ENCODE data around the gene CPXM2. TPM values are rescaled to one million over a fixed set of nuclear protein-coding genes. Genes with fewer than 3 reads are reported as not detected.

The CPXM2 gene
- polyA plus RNA-seq, 1 of the 3 experiments (the other 2 are of a cell fraction): not detected

DNA sequence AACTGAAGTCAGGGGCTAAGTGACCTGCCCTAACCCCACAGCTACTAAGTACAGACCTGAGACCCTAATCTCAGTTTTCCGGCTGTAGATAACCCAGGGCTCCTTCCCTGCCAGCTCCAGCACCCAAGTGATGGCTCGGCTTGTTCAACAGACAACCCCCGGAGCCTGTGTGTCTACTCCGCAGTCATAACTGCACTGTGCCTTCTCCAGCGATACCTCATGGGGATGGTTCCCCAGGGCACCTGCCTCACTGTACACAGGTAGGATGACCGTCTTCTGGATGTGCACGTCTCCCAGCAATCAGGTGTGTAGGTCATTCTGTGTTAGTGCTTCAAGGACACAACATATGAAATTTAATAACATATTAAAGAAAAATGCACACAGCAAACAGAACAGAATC lies 37.1 kb downstream of the CPXM2 start:
- CTCF ChIA-PET: no interaction called here
- no peak for TF ChIP-seq MXI1 (IDR thresholded peaks at IDR 0.05; ENCODE audit: low read depth, low read length)
- TF ChIP-seq FOXM1 (IDR thresholded peaks at IDR 0.05; ENCODE audit: low read depth): no peak
- TF ChIP-seq NFIC (IDR thresholded peaks at IDR 0.05; ENCODE audit: borderline replicate concordance): no peak
- no peak for TF ChIP-seq RCOR1 (IDR thresholded peaks at IDR 0.05; ENCODE audit: low read length)
- no peak for TF ChIP-seq RFX5 (IDR thresholded peaks at IDR 0.05; ENCODE audit: low read length)
- no peak for TF ChIP-seq EZH2phosphoT487 (IDR thresholded peaks at IDR 0.05; ENCODE audit: borderline replicate concordance, low read depth)
- TF ChIP-seq TAF1 (IDR thresholded peaks at IDR 0.05; ENCODE audit: borderline replicate concordance, low read depth, low read length): no peak
- TF ChIP-seq SMC3 (IDR thresholded peaks at IDR 0.05; ENCODE audit: low read depth, low read length): no peak
- no peak for TF ChIP-seq EP300 (IDR thresholded peaks at IDR 0.05; ENCODE audit: borderline replicate concordance in 1 of 2, low read depth in 1 of 2, low read length in 1 of 2)
- TF ChIP-seq YY1 (IDR thresholded peaks at IDR 0.05; ENCODE audit: low read depth): no peak
- TF ChIP-seq FOXJ3 (CRISPR knock-in tag; IDR thresholded peaks at IDR 0.05): no peak
- TF ChIP-seq JUND (IDR thresholded peaks at IDR 0.05): no peak
- TF ChIP-seq FOSL2 (IDR thresholded peaks at IDR 0.05; ENCODE audit: borderline replicate concordance, low read depth): no peak
- TF ChIP-seq, protein P1, sequence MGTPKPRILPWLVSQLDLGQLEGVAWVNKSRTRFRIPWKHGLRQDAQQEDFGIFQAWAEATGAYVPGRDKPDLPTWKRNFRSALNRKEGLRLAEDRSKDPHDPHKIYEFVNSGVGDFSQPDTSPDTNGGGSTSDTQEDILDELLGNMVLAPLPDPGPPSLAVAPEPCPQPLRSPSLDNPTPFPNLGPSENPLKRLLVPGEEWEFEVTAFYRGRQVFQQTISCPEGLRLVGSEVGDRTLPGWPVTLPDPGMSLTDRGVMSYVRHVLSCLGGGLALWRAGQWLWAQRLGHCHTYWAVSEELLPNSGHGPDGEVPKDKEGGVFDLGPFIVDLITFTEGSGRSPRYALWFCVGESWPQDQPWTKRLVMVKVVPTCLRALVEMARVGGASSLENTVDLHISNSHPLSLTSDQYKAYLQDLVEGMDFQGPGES (IDR thresholded peaks at IDR 0.05; ENCODE audit: low read depth, low read length): no peak
- TF ChIP-seq USF1 (IDR thresholded peaks at IDR 0.05; ENCODE audit: borderline replicate concordance, low read depth): no peak
- no peak for TF ChIP-seq REST (IDR thresholded peaks at IDR 0.05; ENCODE audit: low read depth, low read length)
- TF ChIP-seq MAX (IDR thresholded peaks at IDR 0.05; ENCODE audit: low read depth): no peak

More for the DNA sequence above, 37.1 kb downstream of the CPXM2 start:
- H3K9me3 ChIP-seq: no peaks in the 10 kb centered on the region
- H3K4me1 ChIP-seq (ENCODE audit: control insufficient read depth in 1 of 2, insufficient read depth in 2 of 2, low read depth in 1 of 2, low read length in 1 of 2): no peaks in the 10 kb centered on the region
- H3K9ac ChIP-seq: no peak overlapping the region
- no peak for DNase-seq
- H4K20me1 ChIP-seq (ENCODE audit: insufficient read depth): no peaks in the 10 kb centered on the region
- H3K4me2 ChIP-seq: no peak overlapping the region
- no peak overlapping the region for H2AFZ ChIP-seq (ENCODE audit: low read depth)
- H3K4me3 ChIP-seq (ENCODE audit: low read depth in 2 of 2, low read length in 1 of 2): no peak overlapping the region
- WGBS (ENCODE audit: low lambda C conversion rate): 59% methylated on average over 6 of the region's 7 CpGs
- no peak overlapping the region for H3K27ac ChIP-seq (ENCODE audit: low read depth in 2 of 2, low read length in 1 of 2)
- no peaks in the 10 kb centered on the region for H3K9me2 ChIP-seq
- H3K36me3 ChIP-seq (replicated peaks in 1 of 2; ENCODE audit: control insufficient read depth in 1 of 2, insufficient read depth in 2 of 2, low read length in 1 of 2): no peaks in the 10 kb centered on the region
- POLR2A ChIA-PET: no interaction called here
- H3F3A ChIP-seq (replicated peaks; ENCODE audit: insufficient read depth): no peaks in the 10 kb centered on the region
- H3K27me3 ChIP-seq (ENCODE audit: insufficient read depth): no peaks in the 10 kb centered on the region
- no peaks in the 10 kb centered on the region for H3K79me2 ChIP-seq (ENCODE audit: insufficient read depth)

Measured in SK-N-SH (cell line).